ENCODE data around the gene SNCAIP. TPM values are rescaled to one million over a fixed set of nuclear protein-coding genes. Genes with fewer than 3 reads are reported as not detected.
"Not testable (repeated sequence)": the region's sequence is repeated elsewhere in the genome, so short reads cannot be mapped to it uniquely, and the experiment has no call there.

The SNCAIP gene
- total RNA-seq, 2 donors from 2014 or later = 5.1 to 8.2 TPM

- Histone ChIP-seq H3K9me3 (no peaks in the 10 kb centered on the region), H3K4me1 (replicated peaks) (no peaks in the 10 kb centered on the region), H3K36me3 (no peaks in the 10 kb centered on the region), H3K27me3 (replicated peaks; ENCODE audit: insufficient read depth) (no peaks in the 10 kb centered on the region), H3K27ac (no peak overlapping the region), H3K4me3 (no peak overlapping the region)
- no peak for TF ChIP-seq CTCF (IDR thresholded peaks at IDR 0.05)
- no peak for TF ChIP-seq POLR2A (IDR thresholded peaks at IDR 0.05)
- 79% methylated on average over 3 of the region's 3 CpGs for WGBS
- intact Hi-C loops (cut with DNase I) = no loop called here
- no peak for DNase-seq (ENCODE audit: low spot score)
These were observed 35.0 kb downstream of the SNCAIP start for GRCh38 chr5:122346897-122347581.

GRCh38 chr5:122350496-122350895 lies 38.5 kb downstream of the SNCAIP start:
- TF ChIP-seq POLR2AphosphoS5 (IDR thresholded peaks at IDR 0.05) (no peak), POLR2A (IDR thresholded peaks at IDR 0.05) (no peak), CTCF (IDR thresholded peaks at IDR 0.05) (no peak)
- WGBS = 80% methylated on average over 3 of the region's 3 CpGs
- Histone ChIP-seq H3K4me3 (no peak overlapping the region), H3K27ac (no peak overlapping the region), H3K27me3 (replicated peaks; ENCODE audit: insufficient read depth) (no peaks in the 10 kb centered on the region), H3K4me1 (replicated peaks) (no peaks in the 10 kb centered on the region), H3K9me3 (no peaks in the 10 kb centered on the region), H3K36me3 (no peaks in the 10 kb centered on the region)
- DNase-seq (ENCODE audit: low spot score) = no peak
- intact Hi-C loops (cut with DNase I) = no loop called here

GRCh38 chr5:122351416-122352157 lies 39.5 kb downstream of the SNCAIP start:
- DNase-seq (ENCODE audit: low spot score) = no peak
- no peak for TF ChIP-seq POLR2AphosphoS5 (IDR thresholded peaks at IDR 0.05)
- TF ChIP-seq POLR2A (IDR thresholded peaks at IDR 0.05) = no peak
- TF ChIP-seq CTCF (IDR thresholded peaks at IDR 0.05) = no peak
- Histone ChIP-seq H3K4me3 (no peak overlapping the region), H3K4me1 (replicated peaks) (no peaks in the 10 kb centered on the region), H3K27me3 (replicated peaks; ENCODE audit: insufficient read depth) (no peaks in the 10 kb centered on the region), H3K36me3 (no peaks in the 10 kb centered on the region), H3K27ac (no peak overlapping the region), H3K9me3 (no peaks in the 10 kb centered on the region)
- WGBS = 83% methylated on average over 4 of the region's 4 CpGs
- intact Hi-C loops (cut with DNase I) = no loop called here

- no peaks in the 10 kb centered on the region for H3K27me3 ChIP-seq (replicated peaks; ENCODE audit: insufficient read depth)
- no peak overlapping the region for H3K27ac ChIP-seq
- intact Hi-C loops (cut with DNase I) = no loop called here
- no peaks in the 10 kb centered on the region for H3K4me1 ChIP-seq (replicated peaks)
- no peaks in the 10 kb centered on the region for H3K36me3 ChIP-seq
- H3K9me3 ChIP-seq = no peaks in the 10 kb centered on the region
- no peak overlapping the region for H3K4me3 ChIP-seq
- no peak for DNase-seq (ENCODE audit: low spot score)
- no peak for TF ChIP-seq POLR2AphosphoS5 (IDR thresholded peaks at IDR 0.05)
- TF ChIP-seq CTCF (IDR thresholded peaks at IDR 0.05) = no peak
- no peak for TF ChIP-seq POLR2A (IDR thresholded peaks at IDR 0.05)
These were observed 40.3 kb downstream of the SNCAIP start for GRCh38 chr5:122352331-122352730.

GRCh38 chr5:122353361-122353760 lies 41.3 kb downstream of the SNCAIP start:
- H3K36me3 ChIP-seq; H3K27me3 ChIP-seq (replicated peaks; ENCODE audit: insufficient read depth); H3K9me3 ChIP-seq; H3K27ac ChIP-seq; H3K4me3 ChIP-seq; H3K4me1 ChIP-seq (replicated peaks); DNase-seq (ENCODE audit: low spot score); intact Hi-C loops (cut with DNase I): not testable (repeated sequence)
- 92% methylated on average over 3 of the region's 3 CpGs for WGBS

Measured in prostate gland (tissue), 2 donors.